NCI-H1436 treated with DMSO at 0.1 percent for 48 hours (cell line): ENCODE results near the gene DUSP28.

Experiments
- DNase-seq: peaks from one replicate; lab custom pipeline; 2025; lab: John Stamatoyannopoulos, UW

Gene DUSP28

DNA sequence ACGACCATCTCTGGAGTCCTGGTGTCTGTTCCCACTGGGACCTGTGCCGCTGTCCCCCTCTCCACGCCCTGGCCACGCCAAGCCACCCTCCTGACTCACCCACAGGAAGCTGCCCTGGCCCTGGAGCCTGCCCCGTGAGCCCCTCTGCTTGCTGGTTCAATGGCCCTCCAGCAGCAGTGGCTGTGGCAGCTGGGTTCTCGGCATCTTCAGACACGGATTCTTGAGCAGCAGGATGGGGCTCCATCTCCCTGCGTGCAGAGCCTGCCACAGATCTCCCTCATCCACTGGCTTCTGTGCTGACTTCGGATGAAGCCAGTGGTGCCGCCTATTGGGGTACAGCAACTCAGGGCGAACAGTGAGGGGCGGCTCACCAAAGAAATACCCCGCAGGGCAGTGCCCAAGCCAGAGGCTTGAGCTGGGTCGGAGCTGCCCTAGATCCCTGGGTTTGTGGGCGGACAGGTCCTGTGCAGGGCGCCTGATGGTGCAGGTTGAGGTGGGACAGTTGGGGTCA lies 40.3 kb downstream of the DUSP28 start:
- no peak for DNase-seq

DNA sequence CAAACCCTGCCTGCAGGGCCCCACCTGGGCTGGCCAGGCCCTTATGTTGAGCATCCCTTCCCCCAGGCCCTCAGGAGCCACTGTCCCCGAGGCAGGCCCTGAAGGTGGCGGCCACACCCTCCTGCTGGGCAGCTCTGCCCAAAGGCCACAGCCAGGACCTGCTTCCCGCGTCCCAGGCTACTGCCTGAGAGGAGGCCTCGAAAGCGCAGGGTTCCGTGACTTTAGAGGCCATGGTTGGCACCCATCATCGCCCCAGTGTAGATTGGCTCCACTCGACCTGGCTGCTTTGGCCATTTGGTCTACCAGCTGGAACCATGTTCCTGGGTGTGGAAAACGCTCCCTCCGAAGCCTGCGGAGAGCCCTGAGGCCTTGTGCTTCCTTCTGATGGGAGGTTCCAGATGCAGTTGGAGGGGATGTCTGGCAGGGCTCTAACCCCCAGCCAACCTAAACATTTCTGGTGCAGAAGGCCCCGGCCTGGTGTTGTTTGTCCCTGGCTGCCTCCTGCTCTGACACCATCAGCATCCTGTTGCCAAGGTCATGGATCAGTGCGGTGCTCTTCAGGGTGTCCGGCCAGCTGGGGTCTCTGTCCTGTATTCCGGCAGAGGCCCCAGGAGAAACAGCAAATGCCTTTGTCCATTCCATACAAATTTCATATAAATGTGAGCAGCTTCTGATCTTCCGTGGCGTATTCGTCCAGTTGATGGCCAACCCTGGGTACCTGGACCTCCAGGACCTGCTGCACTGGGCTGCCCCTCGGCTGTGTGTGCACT lies 41.1 kb downstream of the DUSP28 start:
- DNase-seq: no peak

DNA sequence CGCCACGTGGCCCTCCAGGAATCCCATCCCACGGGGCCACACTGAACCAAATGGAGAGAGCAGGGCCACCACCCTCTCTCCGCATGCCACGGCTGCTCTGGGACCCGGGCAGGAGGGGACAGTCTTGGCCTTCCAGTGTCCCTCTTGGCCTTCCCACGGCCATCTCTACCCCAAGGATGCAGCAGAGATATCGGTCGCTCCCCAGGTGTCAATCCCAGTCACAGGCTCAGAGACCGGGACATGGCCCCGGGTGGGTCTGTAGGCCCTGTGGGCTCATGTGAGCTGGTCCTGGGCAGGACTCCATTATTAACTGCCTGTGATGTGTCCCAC lies 41.6 kb downstream of the DUSP28 start:
- no peak for DNase-seq

DNA sequence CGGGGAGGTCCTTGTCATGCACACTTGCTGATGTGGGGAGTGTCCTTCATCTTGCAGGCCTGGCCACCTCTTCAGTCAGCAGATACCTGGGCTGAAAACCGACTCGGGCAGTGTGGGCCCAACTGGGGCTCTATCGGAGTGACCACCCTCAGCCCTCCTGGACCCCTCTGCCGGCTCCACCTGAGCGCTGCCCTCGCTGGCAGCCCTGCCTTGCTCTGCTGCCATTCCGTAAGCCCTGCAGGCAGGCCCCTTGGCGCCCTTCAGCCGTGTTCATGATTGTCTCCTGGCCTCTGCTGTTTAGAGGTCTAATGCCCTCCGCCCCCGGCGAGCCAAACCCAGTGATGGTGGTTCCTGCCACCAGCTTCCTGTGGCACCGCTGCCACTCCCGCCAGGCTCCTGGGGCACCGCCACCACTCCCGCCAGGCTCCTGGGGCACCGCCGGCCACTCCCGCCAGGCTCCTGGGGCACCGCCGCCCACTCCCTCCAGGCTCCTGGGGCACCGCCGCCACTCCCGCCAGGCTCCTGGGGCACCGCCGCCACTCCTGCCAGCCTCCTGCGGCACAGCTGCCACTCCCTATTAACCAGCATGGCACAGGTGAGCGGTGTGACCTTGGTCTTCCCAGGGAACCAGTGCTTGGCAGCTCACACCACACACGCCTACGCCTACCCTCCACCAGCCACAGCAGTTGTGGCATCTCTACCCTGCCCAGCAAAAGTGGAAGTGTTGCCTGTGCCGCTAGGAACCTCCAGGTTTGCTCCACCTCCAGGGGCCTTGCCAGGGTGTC lies 42.3 kb downstream of the DUSP28 start:
- no peak for DNase-seq

DNA sequence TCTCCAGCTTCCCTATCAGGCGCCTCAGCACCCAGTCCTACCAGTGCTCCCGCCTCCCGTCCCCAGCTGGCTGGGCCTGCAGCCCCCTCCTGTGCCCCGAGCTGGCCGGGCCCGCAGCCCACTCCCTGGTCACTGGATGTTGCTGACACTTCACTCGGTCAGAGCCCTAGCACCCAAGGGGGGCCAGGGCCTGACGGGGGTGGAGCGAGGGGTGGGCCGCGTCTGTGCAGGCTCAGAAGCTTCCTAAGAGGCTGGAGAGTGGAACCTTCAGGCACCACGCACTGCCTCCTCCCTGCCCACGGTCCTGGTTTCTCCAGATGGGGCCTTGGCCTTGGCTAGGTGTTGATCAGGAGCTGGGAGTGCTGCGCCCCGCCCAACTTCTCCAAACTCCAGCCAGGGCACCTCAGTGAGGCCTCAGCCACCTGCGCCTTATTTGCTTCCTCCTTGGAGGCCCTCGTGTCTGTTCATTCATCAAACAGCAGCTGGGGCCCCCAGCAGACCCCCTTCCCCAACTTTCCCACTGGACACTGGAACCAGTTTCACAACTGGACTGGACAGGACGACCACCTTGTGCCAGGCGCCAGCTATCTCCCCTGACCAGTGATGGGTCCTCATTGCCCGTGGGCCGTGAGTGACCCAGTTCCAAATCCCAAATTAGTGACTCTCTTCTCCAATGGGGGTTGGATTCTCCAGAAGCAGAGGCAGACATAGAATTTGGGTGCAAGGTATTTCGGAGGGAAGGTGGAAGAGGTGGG lies 43.1 kb downstream of the DUSP28 start:
- no peak for DNase-seq

DNA sequence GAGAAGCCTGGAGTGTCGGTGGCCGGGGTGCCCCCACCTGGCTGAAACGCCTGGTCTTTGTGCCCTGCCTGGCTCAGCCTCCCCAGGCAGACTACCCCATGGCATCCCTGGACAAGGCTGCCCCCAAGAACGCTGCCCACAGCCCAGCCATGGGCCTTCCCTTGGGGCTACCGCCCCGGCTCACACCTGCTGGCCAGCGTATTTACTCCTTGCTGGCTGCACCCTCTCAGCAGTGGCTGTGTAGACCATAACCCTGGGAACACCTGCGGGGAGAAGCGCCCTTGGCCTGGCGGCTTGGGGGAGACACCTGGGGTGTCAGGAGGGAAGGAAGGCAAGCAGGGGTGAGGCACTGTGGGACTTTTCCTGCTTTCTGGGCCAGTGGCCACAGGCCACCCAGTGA lies 43.7 kb downstream of the DUSP28 start:
- no peak for DNase-seq

DNA sequence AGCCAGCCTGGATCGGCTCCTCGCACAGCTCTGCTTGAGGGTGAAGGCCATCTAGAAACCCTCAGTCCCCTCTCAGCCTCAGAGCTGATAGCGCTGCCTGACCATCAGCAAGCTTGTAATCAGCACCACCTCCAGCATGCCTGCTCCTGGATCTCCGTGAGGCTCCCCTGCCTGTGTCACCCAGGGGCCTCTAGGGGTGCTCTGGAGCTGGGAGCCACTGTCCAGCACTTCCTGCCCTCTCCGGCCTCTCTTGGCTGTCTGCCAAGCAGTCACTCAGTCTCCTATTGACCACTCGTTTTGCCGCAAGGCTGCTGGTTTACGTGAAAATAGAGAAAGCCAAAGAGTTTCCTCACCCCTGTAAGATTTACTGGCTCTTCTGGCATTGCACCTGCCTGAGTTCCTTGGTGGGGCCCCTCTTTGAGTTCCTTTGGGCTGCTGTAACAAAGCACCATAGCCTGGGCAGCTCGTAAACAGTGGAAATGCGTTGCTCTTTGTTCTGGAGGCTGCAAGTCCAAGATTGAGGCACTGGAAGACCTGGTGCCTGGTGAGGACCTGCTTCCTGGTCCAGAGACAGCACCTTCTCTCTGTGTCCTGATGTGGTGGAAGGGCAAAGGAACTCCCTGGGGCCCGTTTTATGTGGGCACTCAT lies 44.3 kb downstream of the DUSP28 start:
- no peak for DNase-seq

DNA sequence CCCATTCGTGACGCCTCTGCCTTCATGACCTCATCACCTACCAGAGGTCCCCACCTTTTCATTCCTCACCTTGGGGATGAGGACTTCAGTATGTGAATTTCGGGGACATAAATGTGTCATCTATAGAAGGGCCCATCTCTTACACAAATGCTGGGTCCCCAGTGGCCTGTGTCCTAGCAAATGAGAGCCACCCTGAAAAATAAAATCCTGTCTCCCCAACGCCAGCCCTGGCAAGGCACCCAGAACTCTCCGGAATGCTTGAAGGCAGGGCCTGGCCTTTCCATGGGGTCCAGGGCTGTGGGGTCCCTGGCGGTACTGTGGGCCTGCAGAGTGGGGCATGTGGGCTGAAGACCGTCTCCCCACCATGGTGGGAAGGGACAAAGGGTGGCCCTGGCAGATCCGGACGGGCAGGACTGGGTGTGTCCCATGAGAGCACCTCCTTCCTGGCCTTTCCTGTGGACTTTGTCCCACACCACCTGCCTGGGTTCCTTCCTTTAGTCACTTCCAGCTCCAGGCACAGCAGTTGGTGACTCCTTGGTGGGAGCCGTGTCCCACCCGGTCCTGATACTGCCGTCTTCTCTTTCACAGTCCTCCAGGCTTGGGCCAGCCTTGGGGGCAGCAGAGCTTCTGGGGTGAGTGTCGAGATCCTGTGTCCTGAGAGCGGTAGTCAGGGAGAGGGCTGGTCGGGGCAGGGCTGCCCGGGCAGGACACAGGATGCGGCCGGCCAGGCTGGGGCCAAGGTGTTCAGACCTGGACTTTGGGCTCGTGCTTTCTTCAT lies 45.0 kb downstream of the DUSP28 start:
- no peak for DNase-seq

DNA sequence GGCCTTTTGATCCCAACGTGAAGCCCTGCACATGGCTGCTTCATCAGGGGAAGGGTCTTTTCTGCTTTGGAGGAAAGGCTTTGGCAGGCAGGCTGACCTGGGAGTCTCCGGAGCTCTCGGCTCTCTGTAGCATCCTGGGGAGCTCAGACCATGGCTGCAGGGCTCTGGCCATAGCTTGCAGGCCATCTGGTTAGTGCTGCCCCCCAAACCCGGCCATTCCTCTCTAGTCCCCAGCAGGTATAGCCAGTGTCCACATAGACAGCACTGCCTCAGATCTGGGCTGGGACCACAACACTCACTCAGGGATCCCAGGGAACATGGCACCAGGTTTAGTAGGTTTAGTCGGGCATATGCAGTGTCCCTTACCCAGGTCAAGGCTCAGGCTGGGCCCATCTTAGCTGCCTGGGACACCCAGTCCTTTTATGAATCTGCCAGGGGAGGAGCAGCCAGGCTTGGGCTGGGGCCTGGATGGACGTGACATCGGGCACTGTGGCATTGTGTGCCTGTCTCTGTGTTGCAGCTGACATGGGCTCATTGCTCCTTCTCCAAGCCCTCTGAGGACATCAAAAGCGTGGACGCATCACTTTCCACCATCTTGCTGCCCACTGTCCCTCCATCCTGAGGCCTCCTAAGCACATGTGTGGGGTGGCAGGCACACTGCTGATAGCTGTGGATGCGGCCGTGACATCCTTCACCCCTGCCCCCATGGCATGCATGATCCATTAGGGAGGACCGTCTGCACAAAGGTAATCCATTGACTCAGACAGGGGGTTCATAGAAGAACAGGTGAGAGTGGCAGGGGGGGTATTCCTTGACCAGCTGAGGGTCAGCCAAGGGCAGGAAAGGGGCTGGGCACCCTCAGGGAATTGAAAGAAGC lies 45.9 kb downstream of the DUSP28 start:
- no peak for DNase-seq

DNA sequence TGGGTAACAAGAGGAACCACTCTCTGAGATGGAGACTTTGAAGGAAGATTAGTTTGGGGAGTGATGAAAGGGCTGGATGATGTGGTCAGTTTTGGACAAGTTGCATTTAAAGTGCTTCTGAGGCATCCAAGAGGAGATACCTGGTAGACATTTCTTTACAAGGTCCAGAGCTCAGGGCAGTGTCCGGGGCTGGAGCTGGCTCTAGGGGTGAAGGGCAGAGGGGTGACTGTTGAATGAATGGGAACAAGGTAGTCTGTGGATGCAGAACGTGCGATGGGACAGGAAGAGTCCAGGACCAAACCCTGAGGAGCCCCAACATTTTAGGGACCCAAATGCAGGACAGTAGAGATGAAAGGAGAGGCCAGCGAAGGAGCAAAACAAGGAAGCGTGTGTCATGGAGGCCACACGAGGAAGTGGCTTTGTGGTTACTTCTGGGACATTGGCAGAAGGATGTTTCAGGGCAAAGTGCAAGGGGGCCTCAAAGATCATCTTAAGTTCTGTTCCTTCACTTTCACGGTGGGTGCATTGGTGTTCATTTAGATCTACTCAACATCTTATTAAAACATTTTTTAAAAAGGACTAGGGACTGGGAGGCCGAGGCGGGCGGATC lies 51.5 kb downstream of the DUSP28 start:
- no peak for DNase-seq
